ENCODE measurements around the gene TMEM156. TPM values are rescaled to one million over a fixed set of nuclear protein-coding genes. Genes with fewer than 3 reads are reported as not detected.

TMEM156 gene
- total RNA-seq, 1 experiment from 2014 or later, result 14.1 TPM

GRCh38 chr4:38921151-38921550, 111.1 kb downstream of the TMEM156 start:
- intact Hi-C loops (cut with micrococcal nuclease; ENCODE audit: unreplicated experiment), result no loop called here
- Mint-ChIP-seq H3K27ac (ENCODE audit: unreplicated experiment) (no peak overlapping the region), H3K4me3 (ENCODE audit: low read depth, unreplicated experiment) (no peak overlapping the region), H3K36me3 (ENCODE audit: insufficient read depth, unreplicated experiment) (no peaks in the 10 kb centered on the region), H3K4me1 (ENCODE audit: low read depth, unreplicated experiment) (no peaks in the 10 kb centered on the region), H3K27me3 (ENCODE audit: unreplicated experiment) (no peaks in the 10 kb centered on the region), H3K9me3 (ENCODE audit: low read depth, unreplicated experiment) (no peaks in the 10 kb centered on the region)
- no peak for TF ChIP-seq CTCF (IDR thresholded peaks at IDR 0.05; ENCODE audit: unreplicated experiment)
- no TSS peak for BruUV-seq (replicated peaks)
- CTCF ChIA-PET, result no interaction called here
- DNase-seq, result no peak

- H3K27me3 Mint-ChIP-seq (ENCODE audit: unreplicated experiment), result no peaks in the 10 kb centered on the region
- no peak overlapping the region for H3K4me3 Mint-ChIP-seq (ENCODE audit: low read depth, unreplicated experiment)
- TF ChIP-seq CTCF (IDR thresholded peaks at IDR 0.05; ENCODE audit: unreplicated experiment), result no peak
- no peak overlapping the region for H3K27ac Mint-ChIP-seq (ENCODE audit: unreplicated experiment)
- no TSS peak for BruUV-seq (replicated peaks)
- no peaks in the 10 kb centered on the region for H3K9me3 Mint-ChIP-seq (ENCODE audit: low read depth, unreplicated experiment)
- no peaks in the 10 kb centered on the region for H3K36me3 Mint-ChIP-seq (ENCODE audit: insufficient read depth, unreplicated experiment)
- no peaks in the 10 kb centered on the region for H3K4me1 Mint-ChIP-seq (ENCODE audit: low read depth, unreplicated experiment)
- intact Hi-C loops (cut with micrococcal nuclease; ENCODE audit: unreplicated experiment), result no loop called here
- CTCF ChIA-PET, result no interaction called here
- DNase-seq, result no peak
These were observed 111.5 kb downstream of the TMEM156 start for GRCh38 chr4:38920677-38921076.

GRCh38 chr4:38920186-38920585, 112.0 kb downstream of the TMEM156 start:
- H3K36me3 Mint-ChIP-seq (ENCODE audit: insufficient read depth, unreplicated experiment), result no peaks in the 10 kb centered on the region
- H3K27me3 Mint-ChIP-seq (ENCODE audit: unreplicated experiment), result no peaks in the 10 kb centered on the region
- H3K9me3 Mint-ChIP-seq (ENCODE audit: low read depth, unreplicated experiment), result no peaks in the 10 kb centered on the region
- intact Hi-C loops (cut with micrococcal nuclease; ENCODE audit: unreplicated experiment), result no loop called here
- no peaks in the 10 kb centered on the region for H3K4me1 Mint-ChIP-seq (ENCODE audit: low read depth, unreplicated experiment)
- no peak overlapping the region for H3K4me3 Mint-ChIP-seq (ENCODE audit: low read depth, unreplicated experiment)
- no TSS peak for BruUV-seq (replicated peaks)
- no peak overlapping the region for H3K27ac Mint-ChIP-seq (ENCODE audit: unreplicated experiment)
- CTCF ChIA-PET, result no interaction called here
- TF ChIP-seq CTCF (IDR thresholded peaks at IDR 0.05; ENCODE audit: unreplicated experiment), result no peak
- no peak for DNase-seq

- Mint-ChIP-seq H3K4me3 (ENCODE audit: low read depth, unreplicated experiment) (no peak overlapping the region), H3K9me3 (ENCODE audit: low read depth, unreplicated experiment) (no peaks in the 10 kb centered on the region), H3K36me3 (ENCODE audit: insufficient read depth, unreplicated experiment) (no peaks in the 10 kb centered on the region), H3K4me1 (ENCODE audit: low read depth, unreplicated experiment) (no peaks in the 10 kb centered on the region), H3K27me3 (ENCODE audit: unreplicated experiment) (no peaks in the 10 kb centered on the region), H3K27ac (ENCODE audit: unreplicated experiment) (no peak overlapping the region)
- intact Hi-C loops (cut with micrococcal nuclease; ENCODE audit: unreplicated experiment), result no loop called here
- CTCF ChIA-PET, result no interaction called here
- no TSS peak for BruUV-seq (replicated peaks)
- no peak for TF ChIP-seq CTCF (IDR thresholded peaks at IDR 0.05; ENCODE audit: unreplicated experiment)
- DNase-seq, result no peak
These were observed 112.7 kb downstream of the TMEM156 start for GRCh38 chr4:38919494-38919893.
